ENCODE data around the gene CAMK1G.

CAMK1G gene

DNA sequence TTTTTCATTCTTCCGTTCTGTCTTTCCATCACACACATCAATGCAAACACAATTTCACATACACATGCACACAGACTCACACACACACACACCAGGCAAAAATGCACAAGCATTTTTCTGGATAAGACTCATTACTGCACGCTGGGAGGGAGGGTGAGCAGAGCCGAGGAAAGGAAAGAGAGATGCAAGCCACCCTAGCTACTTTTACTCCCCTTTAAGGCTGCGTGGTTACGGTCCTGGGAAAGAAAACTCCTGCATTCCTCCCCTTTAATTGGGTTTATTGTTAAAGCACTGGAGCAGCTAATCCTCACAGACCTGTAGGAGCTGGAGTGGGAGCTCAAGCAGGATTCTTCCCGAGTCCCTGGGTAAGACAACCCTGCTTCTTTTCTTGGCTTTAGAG is at the start of gene CAMK1G:
TSS of gene CAMK1G (plus strand) at position 307 of the 400 bp plus-strand sequence. CDS start 11,270 bp downstream, outside the sequence.
- no peak for DNase-seq

DNA sequence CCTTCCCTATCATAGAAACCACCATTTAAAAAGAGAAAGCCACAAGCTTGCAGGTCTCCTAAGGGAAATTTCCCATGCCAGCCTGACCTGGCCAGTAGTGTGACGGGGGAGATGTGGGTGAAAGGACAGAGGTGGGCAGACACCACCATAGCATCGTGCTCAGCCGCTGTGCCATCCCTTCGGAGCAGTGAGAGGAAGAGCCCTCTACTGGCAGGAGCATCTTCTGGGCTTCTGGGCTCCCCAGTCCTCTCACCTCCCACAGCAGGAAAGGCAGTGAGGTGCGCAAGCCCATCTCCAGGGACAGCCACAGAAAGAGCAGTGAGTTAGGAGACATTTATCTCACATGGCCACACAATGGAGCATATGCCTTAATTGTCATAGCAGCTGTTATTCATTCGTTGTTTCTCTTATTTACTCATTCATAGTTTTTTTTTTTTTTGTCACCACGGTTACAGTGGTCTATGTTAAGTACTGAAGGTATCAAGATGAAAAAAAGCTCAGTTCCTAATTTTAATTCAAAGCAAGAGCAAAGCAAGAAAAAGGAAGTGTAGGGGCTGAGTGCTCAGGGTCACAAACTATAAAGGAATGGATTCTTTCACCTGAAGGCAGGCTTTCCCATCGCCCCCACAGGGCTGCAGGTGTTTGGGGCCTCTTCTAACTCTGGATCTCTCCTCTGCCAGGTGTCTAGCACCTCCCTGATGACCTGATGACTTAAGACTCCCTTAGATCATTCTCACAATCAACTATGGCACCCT is 48.8 kb upstream of the CAMK1G start:
- no peak for DNase-seq

DNA sequence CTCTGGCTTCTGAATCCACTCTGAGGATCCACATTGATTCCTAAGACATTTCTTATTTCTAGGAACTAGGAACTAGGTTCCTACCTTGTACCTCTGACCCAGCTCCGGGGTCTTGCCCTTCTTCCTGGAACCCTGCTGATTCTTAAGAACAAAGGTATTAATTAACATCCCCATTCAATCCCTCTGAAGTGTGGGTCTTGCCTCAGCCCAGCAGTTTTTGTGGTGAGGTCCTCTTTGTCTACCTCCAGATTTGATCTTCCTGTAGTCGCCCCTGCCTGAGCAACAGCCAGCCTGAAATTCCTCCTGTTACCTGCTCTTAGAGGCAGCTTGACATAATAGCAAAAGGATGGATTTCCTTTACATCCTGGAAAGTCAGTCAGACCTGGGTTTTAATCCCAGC is 46.7 kb upstream of the CAMK1G start:
- DNase-seq: no peak

DNA sequence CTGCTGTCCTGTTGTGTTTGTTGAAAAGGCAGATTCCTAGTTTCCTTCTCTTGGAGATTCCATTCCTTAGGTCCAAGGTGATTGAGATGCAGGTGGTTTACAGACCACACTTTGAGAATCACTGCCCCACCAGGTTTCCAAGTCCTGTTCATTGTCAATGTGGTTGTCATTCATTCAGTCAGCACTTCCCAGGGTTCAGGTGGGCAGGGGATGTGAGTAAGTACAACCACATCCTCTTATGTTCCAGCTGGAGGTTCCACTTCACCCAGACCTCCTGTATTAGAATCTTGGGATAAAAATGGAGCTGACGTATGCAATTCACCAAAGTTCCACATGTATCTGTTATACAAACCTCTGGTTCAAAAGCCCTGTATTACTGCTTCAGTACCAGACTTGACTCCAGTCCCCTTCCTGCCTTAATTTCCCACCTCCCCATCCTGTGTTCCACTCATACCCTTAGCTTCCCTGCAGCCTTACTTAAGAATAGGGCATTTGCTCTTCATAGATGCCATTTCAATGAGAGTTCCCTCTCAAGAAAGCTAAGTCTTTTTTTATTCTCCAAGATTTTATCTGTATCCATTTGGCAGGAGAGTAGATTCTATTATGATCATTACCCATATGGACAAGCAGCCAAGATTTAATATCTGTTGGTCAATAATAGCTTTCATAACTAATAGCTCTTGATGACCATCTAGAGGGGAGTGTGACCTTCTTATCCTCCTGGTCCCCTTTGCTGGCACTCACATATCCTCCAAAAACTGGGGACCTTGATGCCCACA is 46.0 kb upstream of the CAMK1G start:
- DNase-seq: no peak

DNA sequence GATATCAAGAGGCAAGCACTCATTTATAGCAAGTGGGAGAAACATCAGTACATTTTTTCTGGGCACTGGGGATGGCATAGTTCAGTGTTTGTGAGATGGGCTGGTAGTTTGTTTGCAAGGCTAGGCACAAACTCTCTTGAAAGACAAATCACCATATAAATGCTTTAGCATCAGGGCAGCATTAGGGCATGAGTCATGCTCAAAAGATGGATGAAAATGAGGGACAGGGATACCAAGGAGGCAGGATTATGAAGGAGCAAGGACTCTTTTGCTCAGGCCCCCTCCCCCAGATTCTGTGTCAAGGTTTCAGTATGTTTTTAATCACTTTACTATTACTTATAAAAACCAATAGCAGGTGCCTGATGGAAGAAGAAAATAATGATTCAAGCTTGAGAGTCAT is 43.9 kb upstream of the CAMK1G start:
- DNase-seq: no peak

DNA sequence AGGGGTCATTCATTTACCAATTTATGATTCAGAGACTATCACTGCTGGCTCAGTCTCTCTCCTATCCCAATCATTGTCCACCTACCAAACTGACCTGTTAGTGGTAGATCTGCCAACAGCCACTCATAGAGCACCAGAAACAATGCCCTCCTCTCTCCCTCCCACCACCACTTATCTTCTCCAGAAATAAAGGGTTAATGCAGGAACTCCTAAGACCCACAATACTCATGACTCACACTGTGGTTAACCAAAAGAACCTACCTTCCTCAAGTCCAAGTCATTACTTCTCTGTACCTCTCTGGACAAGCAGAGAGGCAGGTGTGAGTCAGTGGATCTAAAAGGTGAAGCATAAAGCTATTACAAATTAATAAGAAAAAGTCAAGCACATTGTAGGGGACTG is 40.9 kb upstream of the CAMK1G start:
- no peak for DNase-seq

DNA sequence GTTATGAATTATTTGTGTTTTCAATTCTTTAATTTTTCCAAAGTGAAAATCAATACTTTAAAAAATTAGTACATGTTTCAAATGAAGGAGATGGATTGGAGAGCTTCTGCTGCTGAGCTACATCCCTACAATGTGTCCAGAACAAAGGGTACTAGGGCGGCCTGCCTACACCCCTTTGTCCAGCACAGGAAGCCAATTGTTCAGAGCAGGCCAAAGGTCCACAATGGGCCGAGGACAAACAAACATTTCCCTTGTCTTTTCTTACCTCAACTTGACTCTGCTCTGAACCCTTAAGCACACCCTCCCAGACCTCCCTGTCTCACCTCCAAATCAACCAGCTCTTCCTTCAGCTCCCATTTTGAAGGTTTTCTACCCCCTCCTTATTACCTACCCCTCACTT is 39.4 kb upstream of the CAMK1G start:
- DNase-seq: no peak

DNA sequence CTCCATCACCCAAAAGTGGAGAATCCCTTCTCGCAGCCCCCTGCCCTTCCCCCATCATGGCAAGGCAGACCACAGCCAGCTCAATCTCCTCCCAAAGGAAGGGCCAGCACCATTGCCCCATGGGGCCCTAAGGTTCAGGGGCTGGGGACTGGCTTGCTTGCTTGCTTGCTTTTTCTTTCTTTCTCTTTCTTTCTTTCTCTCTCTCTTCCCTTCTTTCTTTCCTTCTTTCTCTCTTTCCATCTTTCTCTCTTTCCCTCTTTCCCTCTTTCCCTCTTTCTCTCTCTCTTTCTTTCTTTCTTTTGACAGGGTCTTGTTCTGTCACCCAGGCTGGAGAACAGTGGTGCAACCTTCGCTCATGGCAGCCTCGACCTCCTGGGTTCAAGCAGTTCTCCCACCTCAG is 38.1 kb upstream of the CAMK1G start:
- DNase-seq: no peak

DNA sequence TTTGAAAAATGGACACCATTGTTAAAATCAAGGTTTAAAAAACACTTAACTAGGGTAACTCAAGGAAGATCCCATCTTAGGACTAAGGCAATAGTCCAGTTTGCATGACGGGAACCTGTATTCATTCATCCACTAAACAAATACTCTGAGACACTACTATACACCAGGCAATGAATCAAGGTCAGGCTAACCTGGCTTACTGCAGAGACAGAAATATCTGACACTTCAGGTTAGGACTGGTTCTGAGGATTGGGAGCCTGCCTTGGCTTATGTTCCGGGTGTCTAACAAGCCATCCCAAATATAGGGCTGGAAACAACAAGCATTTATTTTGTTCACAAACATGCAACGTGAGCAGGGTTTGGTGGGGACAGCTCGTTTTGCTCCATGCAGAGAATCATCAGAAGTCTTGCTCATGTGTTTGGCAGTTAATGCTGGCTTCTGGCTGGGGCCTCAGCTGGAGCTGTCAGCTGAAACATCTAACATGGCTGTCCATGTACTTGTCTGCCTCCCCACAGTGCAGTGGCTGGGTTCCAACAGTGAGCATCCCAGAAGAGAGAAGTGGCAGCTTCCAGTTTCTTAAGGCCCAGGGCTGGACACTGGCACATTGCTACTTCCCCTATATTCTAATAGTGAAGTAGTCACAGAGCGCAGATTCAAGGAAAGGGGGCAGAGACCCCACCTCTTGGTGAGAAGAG is 37.0 kb upstream of the CAMK1G start:
- no peak for DNase-seq

DNA sequence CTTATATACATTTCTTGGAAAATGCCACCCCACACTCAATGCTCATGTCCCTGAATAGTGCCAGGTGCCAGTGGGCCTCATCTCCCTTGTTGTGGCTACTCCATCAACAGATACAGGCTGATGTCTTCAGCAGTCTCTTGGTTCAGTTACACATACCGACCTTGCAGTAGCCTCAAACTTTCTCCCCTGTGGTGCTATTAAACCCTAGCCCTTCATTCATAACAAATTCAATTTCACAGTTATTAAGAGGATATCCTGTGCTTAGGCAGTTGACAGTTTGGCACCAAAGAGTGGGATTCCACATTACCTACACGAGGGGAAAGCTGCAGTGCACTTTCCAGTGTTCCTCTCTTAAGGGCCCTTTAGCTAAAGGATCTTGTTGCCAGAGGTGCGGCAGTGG is 35.9 kb upstream of the CAMK1G start:
- no peak for DNase-seq

DNA sequence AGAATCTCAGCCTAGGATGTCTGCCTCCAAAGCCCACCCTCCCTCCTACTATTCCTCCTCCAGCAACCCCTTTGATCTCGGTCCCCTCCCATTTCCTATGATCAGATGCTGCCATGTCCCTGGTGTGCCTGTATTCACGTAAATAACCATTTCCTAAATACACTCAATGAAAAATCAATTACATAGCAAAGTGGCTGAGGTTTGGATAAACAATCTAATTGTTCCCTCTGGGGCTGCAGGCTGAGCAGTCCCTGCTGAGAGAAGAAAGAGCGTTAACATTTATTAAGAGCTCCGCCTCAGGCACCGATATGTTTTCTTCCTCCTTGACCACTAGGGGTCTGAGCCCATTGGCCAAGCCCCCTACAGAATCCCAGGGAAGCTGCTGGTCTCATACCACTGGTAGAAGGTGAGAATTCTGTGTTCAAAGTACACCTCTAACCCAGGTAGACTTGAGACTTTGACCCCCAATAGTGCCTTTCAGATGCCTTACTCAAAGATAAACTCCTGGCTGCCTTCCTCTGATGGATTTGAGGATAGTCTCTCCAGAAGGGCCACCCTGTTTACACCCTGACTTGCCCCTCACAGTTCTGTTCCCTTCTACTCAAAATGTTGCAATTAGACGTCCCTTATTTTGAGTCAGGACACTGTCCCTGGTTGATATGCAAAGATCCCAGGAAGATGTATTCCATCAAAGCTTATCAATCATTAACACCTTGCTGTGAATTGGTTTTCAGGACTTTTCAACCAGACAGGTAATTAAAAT is 33.9 kb upstream of the CAMK1G start:
- no peak for DNase-seq

DNA sequence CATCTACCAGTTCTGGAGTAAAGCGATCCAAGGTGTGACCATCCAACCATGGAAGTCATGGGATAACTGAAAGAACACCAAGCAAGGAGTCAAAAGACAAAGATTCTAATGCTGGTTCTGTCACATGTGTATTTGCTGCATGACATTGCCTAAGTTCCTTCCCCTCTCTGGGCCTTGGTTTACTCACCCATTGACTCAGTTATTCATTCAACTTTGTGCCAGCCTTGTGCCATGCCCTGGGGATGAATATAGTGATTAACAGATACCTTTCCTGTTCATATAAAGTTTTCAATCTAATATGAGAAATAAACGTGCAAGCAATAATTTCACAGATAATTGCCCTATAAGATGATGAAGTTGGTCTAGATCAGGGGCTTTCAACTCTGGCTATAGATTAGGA is 33.0 kb upstream of the CAMK1G start:
- no peak for DNase-seq

DNA sequence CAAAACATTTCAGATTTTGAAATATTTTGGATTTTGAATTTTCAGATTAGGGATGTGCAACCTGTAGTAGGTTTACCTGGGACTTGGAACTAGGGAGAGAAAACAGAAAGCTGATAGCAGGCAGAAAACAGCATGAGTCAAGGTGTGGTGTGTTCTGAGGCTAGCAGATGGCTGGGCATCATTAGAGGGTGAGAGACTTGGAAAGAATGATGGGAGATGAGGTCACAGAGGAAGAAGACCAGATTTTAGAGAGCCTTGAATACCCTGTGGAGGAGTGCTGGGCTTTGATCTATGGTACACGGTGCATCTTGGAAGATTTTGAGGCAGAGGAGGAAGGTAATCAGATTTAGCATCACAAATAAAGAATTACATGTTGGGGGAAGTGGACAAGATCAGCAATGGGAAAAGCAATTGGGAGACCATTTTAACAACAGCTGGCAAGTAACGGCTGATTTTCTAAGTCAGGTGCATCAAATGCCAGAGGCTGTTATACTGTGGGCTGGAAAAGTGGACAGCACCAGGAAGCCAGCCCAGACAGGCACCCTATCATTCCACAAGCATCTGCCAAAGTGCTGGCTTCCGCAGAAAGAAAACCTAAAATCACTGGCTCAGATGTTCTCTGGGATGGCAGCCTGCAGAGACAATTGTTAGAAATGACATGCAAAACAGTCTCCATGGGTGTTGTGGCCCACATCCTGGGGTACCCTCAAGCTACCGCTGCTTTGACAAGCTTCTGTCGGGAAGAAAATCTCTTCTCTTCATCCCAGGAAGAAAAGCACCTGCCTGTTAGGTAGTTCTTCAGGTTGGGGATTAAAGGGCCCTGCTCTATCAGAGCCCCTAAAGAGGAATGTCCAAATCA is 30.9 kb upstream of the CAMK1G start:
- DNase-seq: no peak

DNA sequence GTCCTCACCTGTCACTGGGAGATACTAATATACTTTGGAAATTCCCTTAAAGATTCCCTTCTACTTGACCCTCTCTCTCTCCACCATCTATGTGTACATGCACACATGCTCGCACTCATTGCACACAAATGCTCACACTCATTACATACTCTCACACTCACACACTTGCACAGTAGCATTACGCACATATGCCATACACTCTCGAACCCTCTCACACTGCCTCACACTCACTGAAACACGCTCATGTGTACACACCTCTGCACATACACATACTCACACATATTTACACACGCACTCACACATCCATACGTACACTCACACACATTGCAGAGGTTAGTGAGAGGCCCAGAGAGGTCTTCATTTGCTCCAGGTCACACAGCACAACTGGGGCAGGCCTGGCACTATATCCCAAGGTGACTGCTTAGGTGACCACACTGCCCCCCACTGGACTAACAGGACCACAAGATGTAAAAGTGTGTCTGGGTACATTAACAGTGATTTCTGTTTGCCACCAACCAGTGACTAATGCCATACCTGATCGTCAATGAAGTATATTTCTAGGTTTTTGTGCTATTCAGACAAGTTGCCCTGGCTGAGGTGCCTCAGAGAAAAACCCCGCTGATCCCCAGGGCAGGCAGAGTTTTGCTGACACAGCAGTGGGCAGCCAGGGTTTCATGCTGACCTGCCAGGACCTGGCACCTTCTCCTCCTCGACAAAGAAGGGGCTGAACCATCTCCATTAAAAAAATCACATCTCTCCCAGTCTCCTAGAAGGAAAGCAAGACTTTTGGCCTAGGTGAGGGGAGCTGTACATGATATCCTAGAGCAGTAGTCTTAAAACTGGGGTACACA is 28.5 kb upstream of the CAMK1G start:
- no peak for DNase-seq

DNA sequence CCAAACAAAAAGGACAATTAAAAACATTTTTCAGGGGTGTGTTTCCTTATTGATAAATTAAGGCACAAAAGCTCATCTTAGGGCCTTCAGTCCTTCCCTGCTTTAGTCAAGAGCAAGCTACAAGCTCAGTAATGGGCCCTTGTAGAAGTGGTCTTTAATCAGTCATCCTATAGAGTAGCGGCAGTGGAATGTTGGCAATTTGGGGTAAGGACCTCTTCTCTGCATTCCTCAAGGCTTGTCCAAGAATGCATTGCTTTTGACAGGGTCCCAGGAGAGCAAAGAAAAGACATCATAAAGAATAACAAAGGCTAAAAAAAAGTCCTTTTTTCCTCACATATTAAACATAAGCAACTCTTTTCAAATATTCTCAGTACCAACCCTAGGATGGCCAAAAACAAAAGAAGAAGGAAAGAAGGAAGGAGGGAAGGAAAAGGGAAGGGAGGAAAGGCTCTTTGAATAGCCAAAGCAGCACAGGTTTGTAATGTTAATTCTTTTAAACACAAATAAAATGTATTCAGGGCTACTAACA is 27.3 kb upstream of the CAMK1G start:
- no peak for DNase-seq

DNA sequence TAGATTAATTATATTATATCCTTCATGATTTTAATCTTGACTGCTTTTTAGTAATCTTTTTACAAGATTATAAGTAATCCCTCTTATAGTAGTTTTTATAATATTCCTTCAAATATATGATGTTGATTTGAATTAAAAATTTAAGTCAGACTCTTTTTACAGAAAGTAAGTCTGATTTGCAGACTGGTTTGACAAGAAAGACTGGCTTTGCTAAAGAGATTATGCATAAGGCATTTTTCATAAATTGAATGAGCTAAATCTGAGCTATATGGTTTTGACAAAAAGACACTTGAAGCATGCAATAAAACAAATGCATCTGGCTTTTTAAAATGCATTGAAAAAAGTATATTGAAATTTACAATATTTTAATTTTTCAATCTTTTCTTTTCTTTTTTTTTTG is 26.3 kb upstream of the CAMK1G start:
- DNase-seq: no peak

DNA sequence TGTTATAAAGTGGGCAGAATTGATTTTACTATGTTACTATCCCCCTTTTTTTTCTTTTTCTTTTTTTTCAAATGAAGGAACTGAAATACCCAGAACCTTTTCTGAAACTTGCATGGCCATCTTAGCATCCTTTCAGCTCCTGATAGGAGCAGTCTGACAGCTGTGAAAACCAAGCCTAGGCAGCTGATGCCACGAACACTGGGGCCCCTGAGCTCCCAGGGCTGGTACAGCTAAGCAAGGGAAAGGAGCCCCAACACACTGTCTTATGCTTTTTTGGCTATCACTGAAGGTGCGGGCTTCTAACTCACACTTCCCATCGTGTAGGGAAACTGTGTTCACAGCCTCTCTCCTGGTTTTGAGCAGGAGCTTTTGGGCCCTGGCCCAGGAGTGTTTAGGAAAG is 23.0 kb upstream of the CAMK1G start:
- DNase-seq: no peak

DNA sequence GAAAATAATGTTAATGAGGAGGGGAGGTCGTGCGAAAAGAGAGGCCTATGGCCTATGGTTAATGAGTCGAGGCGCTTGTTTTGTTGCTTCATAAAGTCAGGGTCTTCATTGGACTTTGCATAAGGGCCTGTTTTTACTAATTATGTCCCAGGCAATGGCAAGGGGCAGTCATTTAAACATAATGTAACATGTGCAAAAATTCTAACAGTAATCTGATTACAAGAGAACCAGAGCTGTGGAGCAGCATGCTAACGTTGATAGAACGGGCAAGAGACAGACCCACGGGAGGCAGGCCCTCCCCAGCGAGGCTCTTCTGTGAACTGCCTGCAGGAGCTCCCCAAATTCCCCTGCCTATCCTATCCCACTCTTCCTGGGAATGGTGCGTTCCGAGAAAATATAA is 22.6 kb upstream of the CAMK1G start:
- DNase-seq: no peak

DNA sequence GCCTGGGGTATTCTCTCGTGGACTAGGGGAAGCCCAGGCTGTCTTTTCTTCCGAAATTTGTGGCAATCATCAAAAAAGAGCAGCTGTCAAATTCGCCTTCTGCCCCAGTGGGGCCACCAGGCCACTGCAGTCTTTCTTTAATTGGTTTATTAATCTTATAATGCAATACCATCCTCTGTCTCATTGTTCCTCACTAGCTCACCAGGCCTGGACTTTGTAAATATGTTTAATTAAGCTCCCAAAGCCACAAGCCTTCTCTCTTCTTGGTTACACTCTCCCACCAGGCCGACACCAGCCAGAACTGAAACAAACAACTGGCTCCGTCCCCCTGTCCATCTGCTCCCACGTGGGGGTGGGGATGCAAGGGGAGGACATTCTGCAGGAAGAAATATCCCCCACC is 22.0 kb upstream of the CAMK1G start:
- no peak for DNase-seq

DNA sequence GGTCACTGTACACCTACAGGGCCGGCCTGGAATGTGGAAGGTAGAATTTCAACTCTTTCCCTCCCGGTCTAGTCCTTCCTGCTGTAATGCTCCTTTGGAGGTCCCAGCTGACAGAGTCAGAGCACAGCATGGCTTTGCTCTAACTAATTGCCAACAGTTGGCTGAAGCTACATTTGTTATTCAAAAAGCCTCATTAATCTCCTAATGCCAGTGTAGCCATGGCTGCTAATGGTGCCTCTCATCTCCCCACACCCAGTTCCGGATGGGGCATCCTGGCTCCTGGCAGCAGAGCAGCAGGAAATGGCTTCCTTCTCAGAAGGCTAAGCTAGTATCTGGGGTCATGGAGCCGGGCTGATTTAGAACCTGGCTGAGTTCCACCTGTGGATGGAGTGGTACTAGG is 18.7 kb upstream of the CAMK1G start:
- no peak for DNase-seq
